LNCaP clone FGC (cell line): ENCODE measurements around the gene KCNQ2.
A peak's percentile ranks its signal among the peaks of the same experiment; 100 is the strongest.

ENCODE experiments used
- DNase-seq: peaks from one replicate; pipeline ENCODE4 v3.0.0-alpha.2; 2011; ENCODE audit warnings: low read depth
- H3K4me3 ChIP-seq: 2 replicates; pipeline ENCODE4 v1.5.1; 2011; ENCODE audit warnings: mild to moderate bottlenecking, low read depth, low read length, control low read depth
- CTCF ChIP-seq: IDR thresholded peaks from 2 replicates; pipeline ENCODE4 v1.5.1; 2012; ENCODE audit warnings: mild to moderate bottlenecking; ENCODE audit not compliant: control insufficient read depth, insufficient read depth; ENCODE audit errors: extremely low read depth

Gene KCNQ2

GRCh38 chr20:63471981-63472831, at the start of gene KCNQ2:
Gene KCNQ2 (minus strand): TSS chr20:63472655. CDS start chr20:63472463, 192 bp downstream.
- H3K4me3 ChIP-seq, result peak within 1 kb of the TSS; percentile 45
- no peak for DNase-seq
- TF ChIP-seq CTCF, result no peak

GRCh38 chr20:63521602-63522001, 49.1 kb upstream of the KCNQ2 start:
- peak overlapping the region; percentile 77 for H3K4me3 ChIP-seq
- DNase-seq, result no peak
- TF ChIP-seq CTCF, result 0 out of 2 replicates have a peak, but pooled peaks have one; percentile 8

- peak overlapping the region; percentile 77 for H3K4me3 ChIP-seq
- TF ChIP-seq CTCF, result no peak
- peak; percentile 21 for DNase-seq
These were observed 48.6 kb upstream of the KCNQ2 start for GRCh38 chr20:63520934-63521601.

- H3K4me3 ChIP-seq, result peak within 1 kb of the TSS; percentile 77
- no peak for TF ChIP-seq CTCF
- no peak for DNase-seq
These were observed 48.1 kb upstream of the KCNQ2 start, which contains the start of gene PPDPF for GRCh38 chr20:63520504-63520933. Gene PPDPF (plus strand): TSS chr20:63520765. CDS start chr20:63521309, 544 bp downstream.

- peak overlapping the region; percentile 77 for H3K4me3 ChIP-seq
- DNase-seq, result no peak
- no peak for TF ChIP-seq CTCF
These were observed 47.4 kb upstream of the KCNQ2 start for GRCh38 chr20:63519668-63520503.

- TF ChIP-seq CTCF, result no peak
- no peak for DNase-seq
- peak overlapping the region; percentile 77 for H3K4me3 ChIP-seq
These were observed 46.7 kb upstream of the KCNQ2 start for GRCh38 chr20:63518946-63519667.
